GM12864 (cell line): ENCODE measurements around the gene ZMYM2.
A peak's percentile ranks its signal among the peaks of the same experiment; 100 is the strongest.

Experiments used
- DNase-seq: peaks from one replicate; pipeline ENCODE4 v3.0.0-alpha.2; 2011; ENCODE audit warnings: low read depth
- H3K4me3 ChIP-seq: 2 replicates; pipeline ENCODE4 v1.5.1; 2011; ENCODE audit warnings: mild to moderate bottlenecking, low read depth, low read length, control low read depth
- TF ChIP-seq, protein P1 (sequence below): IDR thresholded peaks from 2 replicates; pipeline ENCODE4 v1.5.1; 2011; ENCODE audit warnings: low read depth, mild to moderate bottlenecking, moderate library complexity, low read length, control low read depth, inconsistent platforms; ENCODE audit errors: missing control alignments

The ZMYM2 gene

DNA sequence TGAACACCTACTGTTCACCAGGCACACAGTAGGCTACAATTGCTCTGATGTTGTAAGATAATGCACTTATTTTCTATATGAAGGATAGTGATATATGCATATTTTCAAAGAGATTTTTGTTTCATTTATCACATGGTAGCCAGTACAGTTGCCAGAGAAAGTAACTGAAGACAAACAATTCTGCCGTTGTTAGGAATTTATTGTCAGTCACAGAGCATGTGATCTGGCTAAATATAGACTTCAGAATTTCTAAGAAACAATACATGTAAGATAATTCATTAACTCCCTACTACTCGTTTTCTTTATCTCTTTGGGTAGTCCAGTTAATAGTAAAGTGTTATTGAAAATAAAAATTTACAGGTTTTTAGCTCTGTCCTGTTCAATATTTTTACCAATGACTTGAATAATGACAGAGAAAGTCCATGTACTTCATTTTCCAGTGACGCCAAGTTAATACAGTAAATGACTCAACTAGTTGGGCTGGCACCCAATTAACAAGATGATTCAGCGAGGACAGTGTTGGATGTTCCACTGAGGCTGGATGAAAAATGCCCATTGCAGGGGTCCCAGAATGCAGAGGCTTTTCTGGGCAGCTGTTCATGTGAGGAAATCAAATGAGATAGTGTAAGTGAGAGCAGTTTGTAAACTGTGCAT, 166.7 kb downstream of the ZMYM2 start:
- no peak for DNase-seq
- H3K4me3 ChIP-seq = no peak overlapping the region
- TF ChIP-seq, protein P1, sequence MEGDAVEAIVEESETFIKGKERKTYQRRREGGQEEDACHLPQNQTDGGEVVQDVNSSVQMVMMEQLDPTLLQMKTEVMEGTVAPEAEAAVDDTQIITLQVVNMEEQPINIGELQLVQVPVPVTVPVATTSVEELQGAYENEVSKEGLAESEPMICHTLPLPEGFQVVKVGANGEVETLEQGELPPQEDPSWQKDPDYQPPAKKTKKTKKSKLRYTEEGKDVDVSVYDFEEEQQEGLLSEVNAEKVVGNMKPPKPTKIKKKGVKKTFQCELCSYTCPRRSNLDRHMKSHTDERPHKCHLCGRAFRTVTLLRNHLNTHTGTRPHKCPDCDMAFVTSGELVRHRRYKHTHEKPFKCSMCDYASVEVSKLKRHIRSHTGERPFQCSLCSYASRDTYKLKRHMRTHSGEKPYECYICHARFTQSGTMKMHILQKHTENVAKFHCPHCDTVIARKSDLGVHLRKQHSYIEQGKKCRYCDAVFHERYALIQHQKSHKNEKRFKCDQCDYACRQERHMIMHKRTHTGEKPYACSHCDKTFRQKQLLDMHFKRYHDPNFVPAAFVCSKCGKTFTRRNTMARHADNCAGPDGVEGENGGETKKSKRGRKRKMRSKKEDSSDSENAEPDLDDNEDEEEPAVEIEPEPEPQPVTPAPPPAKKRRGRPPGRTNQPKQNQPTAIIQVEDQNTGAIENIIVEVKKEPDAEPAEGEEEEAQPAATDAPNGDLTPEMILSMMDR = no peak

DNA sequence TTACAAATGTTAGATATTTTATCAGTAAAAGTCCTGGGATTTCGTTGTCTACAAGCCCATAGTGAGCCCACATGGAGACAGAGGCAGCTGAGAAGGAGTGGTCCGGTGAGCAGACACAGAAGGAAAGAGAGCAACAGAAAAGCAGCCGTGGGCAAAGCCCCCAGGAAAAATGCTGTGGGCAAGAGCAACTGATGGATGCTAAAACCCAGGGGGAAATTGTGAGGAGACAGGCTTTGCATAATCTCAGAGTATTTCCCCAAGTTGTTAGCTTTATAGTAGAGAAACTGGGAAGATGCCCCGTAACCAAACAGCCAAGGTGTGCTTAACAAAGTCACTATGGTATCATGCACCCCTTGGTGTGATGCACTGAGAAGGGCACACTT, 167.2 kb downstream of the ZMYM2 start:
- no peak for DNase-seq
- no peak overlapping the region for H3K4me3 ChIP-seq
- TF ChIP-seq, protein P1 = no peak

DNA sequence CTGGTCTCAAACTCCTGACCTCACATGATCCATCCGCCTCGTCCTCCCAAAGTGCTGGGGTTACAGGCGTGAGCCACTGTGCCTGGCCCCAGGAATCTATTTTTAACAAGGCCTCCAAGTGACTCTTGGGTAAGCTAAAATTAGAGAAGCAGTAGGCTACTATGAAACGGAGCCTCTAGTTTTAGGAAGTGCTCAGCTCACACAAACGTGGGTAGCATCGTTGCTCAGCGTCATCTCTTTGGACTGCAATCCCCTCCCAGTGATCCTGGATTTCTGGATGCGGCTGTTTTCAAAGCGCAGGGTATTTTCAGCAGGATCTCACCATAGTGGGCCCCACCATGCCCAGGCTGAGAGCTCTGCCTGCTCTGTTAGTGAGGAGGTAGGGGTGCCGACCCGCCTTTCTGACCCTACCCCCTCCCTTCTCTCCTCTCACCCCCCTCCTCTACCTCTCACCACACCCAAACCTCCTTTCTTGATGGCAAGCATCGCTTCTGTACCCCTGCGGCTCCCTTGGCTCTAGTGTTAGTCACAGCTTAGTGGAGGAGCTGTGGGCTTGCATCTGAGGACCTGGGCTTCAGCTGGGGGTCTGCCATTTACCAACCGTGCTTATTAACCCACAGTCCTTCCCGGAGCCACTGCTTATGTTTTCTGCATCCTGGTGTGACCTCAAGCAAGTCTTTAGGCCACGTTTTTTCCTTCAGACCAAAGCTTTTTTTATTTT, 168.2 kb downstream of the ZMYM2 start:
- TF ChIP-seq, protein P1 = no peak
- no peak for DNase-seq
- no peak overlapping the region for H3K4me3 ChIP-seq

DNA sequence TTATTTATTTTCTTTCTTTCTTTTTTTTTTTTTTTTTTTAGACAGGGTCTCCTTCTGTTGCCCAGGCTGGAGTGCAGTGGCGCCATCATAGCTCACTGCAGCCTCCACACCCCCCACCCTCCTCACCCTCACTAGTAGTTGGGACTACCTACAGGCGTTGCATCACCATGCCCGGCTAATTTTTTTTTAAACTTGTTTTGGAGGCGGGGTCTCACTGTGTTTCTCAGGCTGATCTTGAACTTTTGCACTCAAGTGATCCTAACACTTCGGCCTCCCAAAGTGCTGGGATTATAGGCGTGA, 168.7 kb downstream of the ZMYM2 start:
- DNase-seq = no peak
- peak overlapping the region; percentile 66 for H3K4me3 ChIP-seq

DNA sequence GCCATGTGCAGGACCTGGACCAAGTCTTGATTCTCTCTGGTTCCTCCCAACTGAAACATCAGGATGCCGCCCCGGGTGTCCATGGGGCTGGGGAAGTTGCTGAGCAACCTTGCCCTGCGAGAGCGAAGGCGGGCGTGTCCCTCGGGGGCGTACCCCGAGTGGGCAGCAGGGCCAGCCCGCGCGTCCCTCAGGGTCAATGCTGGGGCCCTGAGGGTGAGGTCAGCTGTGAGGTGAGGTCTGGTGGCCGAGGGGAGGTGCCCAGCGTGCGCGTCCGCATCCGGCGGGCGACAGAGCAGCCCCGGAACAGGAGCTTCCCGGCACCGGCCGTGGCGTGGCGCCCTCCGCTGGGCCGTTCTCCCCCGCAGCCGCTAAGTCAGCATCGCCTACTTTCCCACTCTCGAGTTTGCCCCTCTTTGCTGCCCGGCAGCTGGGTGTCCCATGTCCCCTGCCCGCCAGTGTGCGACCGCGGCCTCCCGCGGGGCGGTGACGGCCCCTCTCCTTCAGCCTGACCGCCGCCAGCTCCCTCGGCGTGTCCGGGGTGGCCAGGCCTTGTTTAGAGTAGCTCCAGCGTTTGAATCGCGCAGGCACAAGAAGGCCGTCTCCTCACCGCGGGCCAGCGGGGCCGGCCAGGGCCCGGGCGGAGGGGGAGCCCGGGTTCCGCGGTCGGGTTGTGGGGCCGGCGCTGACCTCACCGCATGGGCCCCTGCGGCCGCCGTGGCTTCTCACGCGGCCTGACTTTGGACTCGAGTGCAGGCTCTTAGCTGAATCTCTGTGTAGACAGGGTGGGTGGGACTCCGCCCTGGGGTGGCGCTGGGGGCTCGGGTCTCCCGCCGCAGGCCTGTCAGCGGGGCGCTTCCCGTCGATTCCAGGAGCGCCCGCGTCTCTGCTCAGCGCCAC, 169.3 kb downstream of the ZMYM2 start:
- H3K4me3 ChIP-seq = peak overlapping the region; percentile 66
- TF ChIP-seq, protein P1 = peak; percentile 56
- no peak for DNase-seq

More for the DNA sequence above, 168.7 kb downstream of the ZMYM2 start:
- TF ChIP-seq, protein P1 = no peak

DNA sequence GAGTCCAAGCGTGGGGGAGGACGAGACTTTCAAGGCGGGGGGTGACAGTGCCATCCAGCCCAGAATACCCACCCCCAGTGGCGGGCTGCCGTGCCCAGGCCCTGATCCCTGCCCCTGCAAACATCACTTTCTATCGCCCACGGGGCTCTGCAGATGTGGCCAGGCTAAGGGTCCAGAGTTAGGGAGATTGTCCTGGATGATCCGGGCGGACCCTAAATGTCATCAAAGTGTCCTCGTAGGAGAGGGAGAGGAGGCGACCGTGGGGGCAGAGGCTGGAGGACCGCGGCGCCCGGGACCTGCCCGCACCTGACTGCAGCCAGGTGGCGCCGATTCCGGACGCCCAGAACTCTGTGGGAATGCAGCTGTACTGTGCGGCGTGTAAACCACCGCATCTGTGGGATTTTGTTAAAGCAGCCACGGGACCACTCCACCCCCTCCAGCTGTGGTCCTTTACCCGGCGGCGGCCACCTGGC, 170.0 kb downstream of the ZMYM2 start:
- DNase-seq = no peak
- TF ChIP-seq, protein P1 = peak; percentile 1
- H3K4me3 ChIP-seq = peak overlapping the region; percentile 66
